ACC112 (cell line): Measurements from ENCODE around the gene GSS.

ENCODE experiments used
- H2AFZ ChIP-seq: fragments of 200-600 bp; sonication (generic); one replicate; pipeline ENCODE4 v1.6.0; 2017; ENCODE audit warnings: antibody characterized with exemption, low read length; ENCODE audit not compliant: unreplicated experiment
- H3K27ac ChIP-seq: fragments of 200-600 bp; sonication (generic); 2 replicates; pipeline ENCODE4 v1.5.1; 2014; ENCODE audit warnings: low read depth, mild to moderate bottlenecking, antibody characterized with exemption, low read length, moderate library complexity
- H3K27me3 ChIP-seq: fragments of 200-600 bp; sonication (generic); 2 replicates; pipeline ENCODE4 v1.6.1; 2014; ENCODE audit warnings: mild to moderate bottlenecking, antibody characterized with exemption, low read length, moderate library complexity, mixed read lengths; ENCODE audit not compliant: insufficient read depth
- H3K36me3 ChIP-seq: fragments of 200-600 bp; sonication (generic); 2 replicates; pipeline ENCODE4 v1.6.1; 2016; ENCODE audit warnings: mild to moderate bottlenecking, antibody characterized with exemption, low read length, moderate library complexity, mixed read lengths; ENCODE audit not compliant: insufficient read depth
- H3K4me1 ChIP-seq: fragments of 200-600 bp; sonication (generic); one replicate; pipeline ENCODE4 v1.6.1; 2016; ENCODE audit warnings: low read length, mixed read lengths; ENCODE audit not compliant: insufficient read depth, unreplicated experiment, control insufficient read depth
- H3K4me3 ChIP-seq: fragments of 200-600 bp; sonication (generic); 2 replicates; pipeline ENCODE4 v1.5.1; 2014; ENCODE audit warnings: mild to moderate bottlenecking, low read depth, low read length
- H3K79me2 ChIP-seq: fragments of 200-600 bp; sonication (generic); one replicate; pipeline ENCODE4 v1.6.0; 2016; ENCODE audit warnings: low read length; ENCODE audit not compliant: control insufficient read depth, unreplicated experiment, insufficient read depth

GSS gene

GRCh38 chr20:34896086-34896621 is 59.5 kb downstream of the GSS start:
- Histone ChIP-seq H3K79me2 (no peaks in the 10 kb centered on the region), H3K36me3 (no peaks in the 10 kb centered on the region), H3K4me1 (peaks cover 17% of the 10 kb centered on the region), H3K4me3 (no peak overlapping the region), H2AFZ (no peak overlapping the region), H3K27ac (no peak overlapping the region), H3K27me3 (no peaks in the 10 kb centered on the region)

- H3K4me3 ChIP-seq, result no peak overlapping the region
- no peaks in the 10 kb centered on the region for H3K27me3 ChIP-seq
- H3K36me3 ChIP-seq, result no peaks in the 10 kb centered on the region
- no peaks in the 10 kb centered on the region for H3K79me2 ChIP-seq
- H3K4me1 ChIP-seq, result peaks cover 24% of the 10 kb centered on the region
- H3K27ac ChIP-seq, result no peak overlapping the region
- H2AFZ ChIP-seq, result no peak overlapping the region
These were observed 60.1 kb downstream of the GSS start for GRCh38 chr20:34895465-34895864.

- peaks cover 23% of the 10 kb centered on the region for H3K4me1 ChIP-seq
- H3K36me3 ChIP-seq, result no peaks in the 10 kb centered on the region
- no peak overlapping the region for H3K27ac ChIP-seq
- H3K4me3 ChIP-seq, result no peak overlapping the region
- no peaks in the 10 kb centered on the region for H3K27me3 ChIP-seq
- no peak overlapping the region for H2AFZ ChIP-seq
- no peaks in the 10 kb centered on the region for H3K79me2 ChIP-seq
These were observed 60.9 kb downstream of the GSS start for GRCh38 chr20:34894723-34895122.

GRCh38 chr20:34892671-34893070 is 62.9 kb downstream of the GSS start:
- Histone ChIP-seq H3K27ac (no peak overlapping the region), H3K79me2 (no peaks in the 10 kb centered on the region), H2AFZ (no peak overlapping the region), H3K4me3 (no peak overlapping the region), H3K4me1 (peaks cover 22% of the 10 kb centered on the region), H3K36me3 (no peaks in the 10 kb centered on the region), H3K27me3 (no peaks in the 10 kb centered on the region)

GRCh38 chr20:34891166-34892062 is 64.2 kb downstream of the GSS start:
- Histone ChIP-seq H3K27ac (peak overlapping the region; percentile 60), H3K4me3 (no peak overlapping the region), H3K79me2 (no peaks in the 10 kb centered on the region), H3K4me1 (peaks cover 22% of the 10 kb centered on the region), H3K27me3 (no peaks in the 10 kb centered on the region), H2AFZ (no peak overlapping the region), H3K36me3 (peaks cover 6% of the 10 kb centered on the region; the same call in 1 of the 2 replicates)

GRCh38 chr20:34888468-34888867 is 67.1 kb downstream of the GSS start:
- Histone ChIP-seq H3K4me1 (peaks cover 15% of the 10 kb centered on the region), H3K36me3 (peaks cover 6% of the 10 kb centered on the region; the same call in 1 of the 2 replicates), H2AFZ (no peak overlapping the region), H3K79me2 (no peaks in the 10 kb centered on the region), H3K27ac (no peak overlapping the region), H3K4me3 (no peak overlapping the region), H3K27me3 (no peaks in the 10 kb centered on the region)

GRCh38 chr20:34887023-34887422 is 68.6 kb downstream of the GSS start:
- no peak overlapping the region for H2AFZ ChIP-seq
- no peaks in the 10 kb centered on the region for H3K27me3 ChIP-seq
- peaks cover 15% of the 10 kb centered on the region for H3K4me1 ChIP-seq
- H3K4me3 ChIP-seq, result no peak overlapping the region
- no peak overlapping the region for H3K27ac ChIP-seq
- peaks cover 6% of the 10 kb centered on the region; the same call in 1 of the 2 replicates for H3K36me3 ChIP-seq
- H3K79me2 ChIP-seq, result no peaks in the 10 kb centered on the region

GRCh38 chr20:34886122-34886521 is 69.5 kb downstream of the GSS start:
- no peaks in the 10 kb centered on the region for H3K27me3 ChIP-seq
- no peak overlapping the region for H3K27ac ChIP-seq
- H2AFZ ChIP-seq, result no peak overlapping the region
- peaks cover 6% of the 10 kb centered on the region; the same call in 1 of the 2 replicates for H3K36me3 ChIP-seq
- peaks cover 7% of the 10 kb centered on the region for H3K4me1 ChIP-seq
- H3K79me2 ChIP-seq, result no peaks in the 10 kb centered on the region
- H3K4me3 ChIP-seq, result no peak overlapping the region

- H3K36me3 ChIP-seq, result peaks cover 6% of the 10 kb centered on the region; the same call in 1 of the 2 replicates
- no peak overlapping the region for H3K4me3 ChIP-seq
- H3K4me1 ChIP-seq, result no peaks in the 10 kb centered on the region
- H3K27ac ChIP-seq, result no peak overlapping the region
- no peak overlapping the region for H2AFZ ChIP-seq
- H3K27me3 ChIP-seq, result no peaks in the 10 kb centered on the region
- no peaks in the 10 kb centered on the region for H3K79me2 ChIP-seq
These were observed 71.3 kb downstream of the GSS start for GRCh38 chr20:34884260-34884659.

- Histone ChIP-seq H3K4me1 (no peaks in the 10 kb centered on the region), H3K27me3 (no peaks in the 10 kb centered on the region), H2AFZ (no peak overlapping the region), H3K4me3 (no peak overlapping the region), H3K36me3 (peaks cover 6% of the 10 kb centered on the region; the same call in 1 of the 2 replicates), H3K27ac (no peak overlapping the region), H3K79me2 (no peaks in the 10 kb centered on the region)
These were observed 71.8 kb downstream of the GSS start for GRCh38 chr20:34883809-34884208.
